ENCODE measurements around the gene FAM72D. TPM values are rescaled to one million over a fixed set of nuclear protein-coding genes. Genes with fewer than 3 reads are reported as not detected.
"Not testable (repeated sequence)": the region's sequence is repeated elsewhere in the genome, so short reads cannot be mapped to it uniquely, and the experiment has no call there.

Gene FAM72D
- polyA plus RNA-seq (2011; rRNA removed) (0.68 and 1.3 TPM in 2 replicates), polyA minus RNA-seq (2011; rRNA and poly(A)+ RNA removed) (0.48 TPM in 1 of 2 replicates, not detected in the other)

- H3K27me3 ChIP-seq (ENCODE audit: control insufficient read depth, insufficient read depth, low read length); H3K9me3 ChIP-seq (ENCODE audit: control insufficient read depth, insufficient read depth, low read length); CTCF ChIA-PET; POLR2A ChIA-PET; H3K27ac ChIP-seq (ENCODE audit: low read depth, low read length); DNase-seq (ENCODE audit: low read depth, low spot score): not testable (repeated sequence)
- peak within 1 kb of the TSS; percentile 58 for H3K4me3 ChIP-seq (ENCODE audit: low read depth, low read length)
These were observed at the start of gene FAM72D, which contains the start of gene SRGAP2B for GRCh38 chr1:145095284-145096057. TSS of gene FAM72D (plus strand) at chr1:145095974. CDS start at chr1:145096848, 874 bp downstream. TSS of gene SRGAP2B (minus strand) at chr1:145095328. CDS start at chr1:145092901, 2,427 bp downstream.

- H3K27me3 ChIP-seq (ENCODE audit: control insufficient read depth, insufficient read depth, low read length); CTCF ChIA-PET; H3K9me3 ChIP-seq (ENCODE audit: control insufficient read depth, insufficient read depth, low read length); POLR2A ChIA-PET; H3K27ac ChIP-seq (ENCODE audit: low read depth, low read length); DNase-seq (ENCODE audit: low read depth, low spot score); H3K4me3 ChIP-seq (ENCODE audit: low read depth, low read length): not testable (repeated sequence)
These were observed 48.2 kb upstream of the FAM72D start for GRCh38 chr1:145047553-145047952.

- DNase-seq (ENCODE audit: low read depth, low spot score); H3K27ac ChIP-seq (ENCODE audit: low read depth, low read length); H3K27me3 ChIP-seq (ENCODE audit: control insufficient read depth, insufficient read depth, low read length); H3K9me3 ChIP-seq (ENCODE audit: control insufficient read depth, insufficient read depth, low read length); H3K4me3 ChIP-seq (ENCODE audit: low read depth, low read length); CTCF ChIA-PET; POLR2A ChIA-PET: not testable (repeated sequence)
These were observed 47.5 kb upstream of the FAM72D start for GRCh38 chr1:145048181-145048856.

- H3K4me3 ChIP-seq (ENCODE audit: low read depth, low read length); POLR2A ChIA-PET; H3K27me3 ChIP-seq (ENCODE audit: control insufficient read depth, insufficient read depth, low read length); DNase-seq (ENCODE audit: low read depth, low spot score); CTCF ChIA-PET; H3K27ac ChIP-seq (ENCODE audit: low read depth, low read length); H3K9me3 ChIP-seq (ENCODE audit: control insufficient read depth, insufficient read depth, low read length): not testable (repeated sequence)
These were observed 43.6 kb upstream of the FAM72D start for GRCh38 chr1:145052019-145052776.

- H3K4me3 ChIP-seq (ENCODE audit: low read depth, low read length); H3K27me3 ChIP-seq (ENCODE audit: control insufficient read depth, insufficient read depth, low read length); CTCF ChIA-PET; H3K27ac ChIP-seq (ENCODE audit: low read depth, low read length); H3K9me3 ChIP-seq (ENCODE audit: control insufficient read depth, insufficient read depth, low read length); DNase-seq (ENCODE audit: low read depth, low spot score); POLR2A ChIA-PET: not testable (repeated sequence)
These were observed 42.3 kb upstream of the FAM72D start for GRCh38 chr1:145053428-145053827.

GRCh38 chr1:145055217-145055760 is 40.5 kb upstream of the FAM72D start:
- H3K27ac ChIP-seq (ENCODE audit: low read depth, low read length); CTCF ChIA-PET; H3K27me3 ChIP-seq (ENCODE audit: control insufficient read depth, insufficient read depth, low read length); H3K9me3 ChIP-seq (ENCODE audit: control insufficient read depth, insufficient read depth, low read length); H3K4me3 ChIP-seq (ENCODE audit: low read depth, low read length); DNase-seq (ENCODE audit: low read depth, low spot score); POLR2A ChIA-PET: not testable (repeated sequence)

GRCh38 chr1:145058184-145058583 is 37.6 kb upstream of the FAM72D start:
- not testable (repeated sequence) for H3K27ac ChIP-seq (ENCODE audit: low read depth, low read length)

GRCh38 chr1:145063285-145063684 is 32.5 kb upstream of the FAM72D start:
- H3K27me3 ChIP-seq (ENCODE audit: control insufficient read depth, insufficient read depth, low read length); H3K27ac ChIP-seq (ENCODE audit: low read depth, low read length); H3K9me3 ChIP-seq (ENCODE audit: control insufficient read depth, insufficient read depth, low read length); H3K4me3 ChIP-seq (ENCODE audit: low read depth, low read length); POLR2A ChIA-PET; CTCF ChIA-PET; DNase-seq (ENCODE audit: low read depth, low spot score): not testable (repeated sequence)

More at GRCh38 chr1:145058184-145058583, 37.6 kb upstream of the FAM72D start:
- POLR2A ChIA-PET; H3K27me3 ChIP-seq (ENCODE audit: control insufficient read depth, insufficient read depth, low read length); H3K4me3 ChIP-seq (ENCODE audit: low read depth, low read length); DNase-seq (ENCODE audit: low read depth, low spot score); H3K9me3 ChIP-seq (ENCODE audit: control insufficient read depth, insufficient read depth, low read length); CTCF ChIA-PET: not testable (repeated sequence)

GRCh38 chr1:145063941-145064648 is 31.7 kb upstream of the FAM72D start:
- H3K4me3 ChIP-seq (ENCODE audit: low read depth, low read length); CTCF ChIA-PET; POLR2A ChIA-PET; H3K9me3 ChIP-seq (ENCODE audit: control insufficient read depth, insufficient read depth, low read length); H3K27ac ChIP-seq (ENCODE audit: low read depth, low read length); H3K27me3 ChIP-seq (ENCODE audit: control insufficient read depth, insufficient read depth, low read length); DNase-seq (ENCODE audit: low read depth, low spot score): not testable (repeated sequence)

- H3K9me3 ChIP-seq (ENCODE audit: control insufficient read depth, insufficient read depth, low read length); POLR2A ChIA-PET; H3K4me3 ChIP-seq (ENCODE audit: low read depth, low read length); H3K27ac ChIP-seq (ENCODE audit: low read depth, low read length); DNase-seq (ENCODE audit: low read depth, low spot score); H3K27me3 ChIP-seq (ENCODE audit: control insufficient read depth, insufficient read depth, low read length); CTCF ChIA-PET: not testable (repeated sequence)
These were observed 30.5 kb upstream of the FAM72D start for GRCh38 chr1:145065194-145065826.

GRCh38 chr1:145066486-145066885 is 29.3 kb upstream of the FAM72D start:
- H3K27ac ChIP-seq (ENCODE audit: low read depth, low read length); DNase-seq (ENCODE audit: low read depth, low spot score); H3K9me3 ChIP-seq (ENCODE audit: control insufficient read depth, insufficient read depth, low read length); H3K4me3 ChIP-seq (ENCODE audit: low read depth, low read length); CTCF ChIA-PET; H3K27me3 ChIP-seq (ENCODE audit: control insufficient read depth, insufficient read depth, low read length); POLR2A ChIA-PET: not testable (repeated sequence)

Measured in AG04450 (cell line).